Esophagus squamous epithelium (tissue), 4 donors: ENCODE results near the gene TFAP2E.
"Not testable (repeated sequence)": the region's sequence is repeated elsewhere in the genome, so short reads cannot be mapped to it uniquely, and the experiment has no call there.

Experiments used
- CTCF ChIP-seq, 6 experiments: fragments of 450-650 bp in 4 of 6; fragments of 200-600 bp in 2 of 6; sonication (generic) in 2 of 6; IDR thresholded peaks; one replicate each; pipeline ENCODE4 v1.5.1; 2016 to 2019; ENCODE audit warnings: antibody characterized with exemption in 6 of 6, mild to moderate bottlenecking in 4 of 6, moderate library complexity in 4 of 6
- POLR2A ChIP-seq, 4 donors: fragments of 450-650 bp; IDR thresholded peaks; one replicate each; pipeline ENCODE4 v1.6.1; 2017; ENCODE audit warnings: antibody characterized with exemption in 4 of 4, mild to moderate bottlenecking in 4 of 4, moderate library complexity in 3 of 4

- not testable (repeated sequence) for TF ChIP-seq CTCF, POLR2A (IDR thresholded peaks at IDR 0.05)
Measured at GRCh38 chr1:35576766-35577070, 3.6 kb downstream of the TFAP2E start.
